SU-DHL-6 (cell line): ENCODE data around the gene STX1A.

Experiments used
- EZH2phosphoT487 ChIP-seq: fragments of 200-600 bp; sonication (generic), shearing (Covaris generic); conservative IDR thresholded peaks from 2 replicates; pipeline ENCODE4 v1.6.1; 2018; ENCODE audit warnings: mild to moderate bottlenecking, antibody characterized with exemption, low read length, moderate library complexity, mixed read lengths
- TF ChIP-seq, protein P1 (sequence below): fragments of 200-600 bp; sonication (generic); IDR thresholded peaks from one replicate; pipeline ENCODE4 v1.5.1; 2017; ENCODE audit warnings: antibody characterized with exemption, mild to moderate bottlenecking, low read length, moderate library complexity; ENCODE audit not compliant: insufficient read depth, poor library complexity, severe bottlenecking

DNA sequence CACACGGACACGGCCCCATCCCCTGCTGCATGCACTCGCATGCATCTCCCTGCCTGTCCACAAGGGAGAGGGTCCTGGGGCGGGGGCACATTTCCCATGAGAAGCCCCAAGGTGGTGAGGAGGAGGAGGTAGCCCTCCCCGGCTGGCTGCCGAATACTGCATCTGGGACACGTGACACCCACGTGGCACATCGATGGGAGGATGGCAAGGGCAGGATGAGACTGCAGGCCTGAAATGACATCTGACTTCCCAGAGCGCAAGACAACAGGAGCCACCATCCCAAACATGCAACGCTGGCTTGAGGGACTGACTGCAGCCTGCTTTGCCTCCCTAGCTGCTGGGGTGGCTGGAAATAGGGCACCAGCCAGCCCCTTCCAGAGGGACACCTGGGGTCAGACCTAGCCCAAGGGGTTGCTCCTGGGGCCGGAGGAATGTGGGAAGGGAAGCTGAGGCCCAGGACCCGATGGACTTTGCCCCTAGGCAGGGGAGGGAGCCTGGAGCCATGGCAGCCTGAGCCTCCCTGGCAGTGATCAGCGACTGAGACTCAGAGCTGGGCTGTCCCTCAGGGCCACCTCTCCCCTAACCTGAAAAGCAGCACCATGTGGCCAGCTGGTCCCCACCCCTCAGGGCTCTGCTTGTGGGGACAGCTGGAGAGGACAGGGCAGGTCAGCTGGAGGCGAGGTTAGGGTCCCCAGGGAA is 19.9 kb downstream of the STX1A start:
- TF ChIP-seq, protein P1, sequence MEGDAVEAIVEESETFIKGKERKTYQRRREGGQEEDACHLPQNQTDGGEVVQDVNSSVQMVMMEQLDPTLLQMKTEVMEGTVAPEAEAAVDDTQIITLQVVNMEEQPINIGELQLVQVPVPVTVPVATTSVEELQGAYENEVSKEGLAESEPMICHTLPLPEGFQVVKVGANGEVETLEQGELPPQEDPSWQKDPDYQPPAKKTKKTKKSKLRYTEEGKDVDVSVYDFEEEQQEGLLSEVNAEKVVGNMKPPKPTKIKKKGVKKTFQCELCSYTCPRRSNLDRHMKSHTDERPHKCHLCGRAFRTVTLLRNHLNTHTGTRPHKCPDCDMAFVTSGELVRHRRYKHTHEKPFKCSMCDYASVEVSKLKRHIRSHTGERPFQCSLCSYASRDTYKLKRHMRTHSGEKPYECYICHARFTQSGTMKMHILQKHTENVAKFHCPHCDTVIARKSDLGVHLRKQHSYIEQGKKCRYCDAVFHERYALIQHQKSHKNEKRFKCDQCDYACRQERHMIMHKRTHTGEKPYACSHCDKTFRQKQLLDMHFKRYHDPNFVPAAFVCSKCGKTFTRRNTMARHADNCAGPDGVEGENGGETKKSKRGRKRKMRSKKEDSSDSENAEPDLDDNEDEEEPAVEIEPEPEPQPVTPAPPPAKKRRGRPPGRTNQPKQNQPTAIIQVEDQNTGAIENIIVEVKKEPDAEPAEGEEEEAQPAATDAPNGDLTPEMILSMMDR = no peak
- TF ChIP-seq EZH2phosphoT487 = no peak
